Nephron progenitor cell (in vitro differentiated cells): Measurements from ENCODE around the gene FSHR.

Experiments used
- DNase-seq: peaks from one replicate; pipeline ENCODE4 v3.0.0; 2021
- H3K27ac Mint-ChIP-seq: 2 replicates; pipeline ENCODE4 v1.8.0; 2021; ENCODE audit warnings: mild to moderate bottlenecking, moderate library complexity, mixed read lengths
- H3K27me3 Mint-ChIP-seq: 2 replicates; pipeline ENCODE4 v1.8.0; 2021; ENCODE audit warnings: mild to moderate bottlenecking, low read depth, mixed read lengths; ENCODE audit not compliant: poor library complexity
- H3K36me3 Mint-ChIP-seq: 2 replicates; pipeline ENCODE4 v1.8.0; 2021; ENCODE audit warnings: low read depth, mixed read lengths
- H3K4me1 Mint-ChIP-seq: 2 replicates; pipeline ENCODE4 v1.8.0; 2021; ENCODE audit warnings: mixed read lengths
- H3K4me3 Mint-ChIP-seq: 2 replicates; pipeline ENCODE4 v1.8.0; 2021; ENCODE audit warnings: mild to moderate bottlenecking, moderate library complexity, mixed read lengths
- H3K9me3 Mint-ChIP-seq: 2 replicates; pipeline ENCODE4 v1.8.0; 2021; ENCODE audit warnings: mild to moderate bottlenecking, moderate library complexity, mixed read lengths
- TF ChIP-seq, protein P1 (sequence below): fragments of 200-600 bp; sonication (generic); IDR thresholded peaks from 2 replicates; pipeline ENCODE4 v1.5.0; 2021; ENCODE audit warnings: antibody characterized with exemption

The FSHR gene

DNA sequence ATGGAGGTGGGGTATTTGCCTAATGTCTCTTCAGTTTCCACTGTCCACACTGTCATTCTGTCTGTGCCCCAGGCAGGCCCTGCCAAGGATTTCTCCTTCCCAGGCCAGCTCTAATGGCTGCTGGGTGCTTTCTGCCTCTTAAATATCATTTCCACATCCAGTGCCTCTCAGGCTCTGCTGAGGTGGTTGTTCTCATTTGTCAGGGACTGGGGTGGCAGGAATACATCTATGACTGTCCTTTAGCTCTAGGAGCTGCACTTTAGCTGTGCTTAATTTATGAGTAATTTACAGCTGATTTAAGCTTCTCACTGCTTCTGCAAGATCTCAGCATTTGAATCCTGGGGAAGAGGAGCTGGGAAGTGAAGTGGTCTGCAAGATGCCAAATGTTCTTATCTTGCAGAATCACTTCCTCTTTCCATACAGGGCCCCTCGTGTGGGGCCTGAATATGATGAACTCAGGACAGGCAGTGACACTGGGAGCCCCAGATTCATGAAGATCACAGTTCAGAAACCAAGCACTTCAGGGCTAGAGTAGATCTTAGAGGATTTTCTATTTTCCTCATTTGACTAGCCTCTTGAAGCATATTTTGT, 150.2 kb downstream of the FSHR start:
- Mint-ChIP-seq H3K4me3 (no peak overlapping the region), H3K9me3 (peaks cover 10% of the 10 kb centered on the region), H3K27ac (no peak overlapping the region), H3K27me3 (peaks cover 4% of the 10 kb centered on the region), H3K4me1 (peaks cover 4% of the 10 kb centered on the region), H3K36me3 (no peaks in the 10 kb centered on the region)
- TF ChIP-seq, protein P1, sequence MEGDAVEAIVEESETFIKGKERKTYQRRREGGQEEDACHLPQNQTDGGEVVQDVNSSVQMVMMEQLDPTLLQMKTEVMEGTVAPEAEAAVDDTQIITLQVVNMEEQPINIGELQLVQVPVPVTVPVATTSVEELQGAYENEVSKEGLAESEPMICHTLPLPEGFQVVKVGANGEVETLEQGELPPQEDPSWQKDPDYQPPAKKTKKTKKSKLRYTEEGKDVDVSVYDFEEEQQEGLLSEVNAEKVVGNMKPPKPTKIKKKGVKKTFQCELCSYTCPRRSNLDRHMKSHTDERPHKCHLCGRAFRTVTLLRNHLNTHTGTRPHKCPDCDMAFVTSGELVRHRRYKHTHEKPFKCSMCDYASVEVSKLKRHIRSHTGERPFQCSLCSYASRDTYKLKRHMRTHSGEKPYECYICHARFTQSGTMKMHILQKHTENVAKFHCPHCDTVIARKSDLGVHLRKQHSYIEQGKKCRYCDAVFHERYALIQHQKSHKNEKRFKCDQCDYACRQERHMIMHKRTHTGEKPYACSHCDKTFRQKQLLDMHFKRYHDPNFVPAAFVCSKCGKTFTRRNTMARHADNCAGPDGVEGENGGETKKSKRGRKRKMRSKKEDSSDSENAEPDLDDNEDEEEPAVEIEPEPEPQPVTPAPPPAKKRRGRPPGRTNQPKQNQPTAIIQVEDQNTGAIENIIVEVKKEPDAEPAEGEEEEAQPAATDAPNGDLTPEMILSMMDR, result no peak
- DNase-seq, result no peak

DNA sequence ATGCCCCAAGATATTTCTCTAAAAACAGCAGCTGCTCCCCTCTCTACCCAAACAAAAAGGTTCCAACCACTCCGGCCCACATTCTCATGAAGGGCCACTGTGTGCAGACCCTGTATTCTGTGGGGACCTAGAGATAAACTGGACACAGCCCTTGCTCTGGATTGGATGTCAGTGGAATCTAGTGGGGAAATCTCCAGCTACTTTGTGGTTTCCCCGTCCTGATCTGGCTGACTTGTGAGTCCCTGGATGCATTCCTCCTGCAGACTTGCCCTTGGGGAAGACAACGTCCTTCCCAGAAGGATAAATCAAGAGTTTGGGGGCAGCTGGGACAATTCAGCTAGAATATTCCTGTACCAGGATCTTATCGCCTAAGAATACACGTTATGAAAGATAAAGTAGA, 151.1 kb downstream of the FSHR start:
- peaks cover 4% of the 10 kb centered on the region for H3K4me1 Mint-ChIP-seq
- TF ChIP-seq, protein P1, result no peak
- H3K9me3 Mint-ChIP-seq, result peaks cover 10% of the 10 kb centered on the region
- no peak overlapping the region for H3K4me3 Mint-ChIP-seq
- H3K27me3 Mint-ChIP-seq, result peaks cover 4% of the 10 kb centered on the region
- H3K36me3 Mint-ChIP-seq, result no peaks in the 10 kb centered on the region
- no peak for DNase-seq
- H3K27ac Mint-ChIP-seq, result no peak overlapping the region

DNA sequence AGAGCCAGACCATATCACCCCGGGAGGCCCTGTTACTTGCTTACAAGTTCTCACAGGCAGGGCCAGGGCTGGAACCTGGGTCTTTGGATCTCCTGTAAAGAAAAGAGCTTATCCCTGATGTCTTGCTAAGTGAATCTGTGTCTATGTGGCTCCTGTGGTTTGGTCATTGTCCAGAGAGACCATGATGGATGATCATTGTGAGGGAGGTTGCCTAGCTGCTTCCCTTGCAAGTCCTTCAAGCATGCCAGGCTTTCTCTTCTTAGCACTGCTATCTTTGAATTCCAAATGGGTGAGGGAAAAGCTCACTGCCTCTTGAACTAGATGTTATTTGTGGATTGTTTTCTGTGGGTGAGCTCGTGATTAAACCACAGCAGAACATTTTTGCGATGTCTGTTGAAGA, 151.6 kb downstream of the FSHR start:
- Mint-ChIP-seq H3K36me3 (no peaks in the 10 kb centered on the region), H3K4me3 (no peak overlapping the region), H3K27me3 (peaks cover 4% of the 10 kb centered on the region), H3K27ac (no peak overlapping the region), H3K4me1 (peaks cover 4% of the 10 kb centered on the region), H3K9me3 (peaks cover 10% of the 10 kb centered on the region)
- no peak for DNase-seq
- TF ChIP-seq, protein P1, result no peak

DNA sequence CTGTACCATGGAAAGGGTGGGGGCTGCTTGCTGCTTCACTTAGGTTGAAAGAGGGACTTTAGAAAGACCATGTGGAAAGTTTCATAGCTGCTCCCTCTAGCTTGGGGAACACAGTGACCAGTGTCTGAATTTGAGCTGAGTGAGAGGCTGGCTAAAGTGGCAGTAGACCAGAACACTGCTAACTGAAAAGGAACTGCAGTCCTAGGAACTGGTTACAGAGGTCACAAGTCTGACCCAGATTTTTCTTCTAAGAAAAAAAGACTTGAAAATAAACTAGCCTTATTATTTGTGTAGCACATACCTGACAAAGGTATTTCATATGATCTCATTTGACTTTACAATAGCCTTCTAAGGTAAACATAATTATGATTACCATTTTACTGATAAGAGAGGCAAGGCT, 153.6 kb downstream of the FSHR start:
- TF ChIP-seq, protein P1, result no peak
- Mint-ChIP-seq H3K36me3 (no peaks in the 10 kb centered on the region), H3K9me3 (no peaks in the 10 kb centered on the region), H3K4me3 (no peak overlapping the region), H3K4me1 (peaks cover 4% of the 10 kb centered on the region), H3K27me3 (peaks cover 4% of the 10 kb centered on the region), H3K27ac (no peak overlapping the region)
- DNase-seq, result no peak

DNA sequence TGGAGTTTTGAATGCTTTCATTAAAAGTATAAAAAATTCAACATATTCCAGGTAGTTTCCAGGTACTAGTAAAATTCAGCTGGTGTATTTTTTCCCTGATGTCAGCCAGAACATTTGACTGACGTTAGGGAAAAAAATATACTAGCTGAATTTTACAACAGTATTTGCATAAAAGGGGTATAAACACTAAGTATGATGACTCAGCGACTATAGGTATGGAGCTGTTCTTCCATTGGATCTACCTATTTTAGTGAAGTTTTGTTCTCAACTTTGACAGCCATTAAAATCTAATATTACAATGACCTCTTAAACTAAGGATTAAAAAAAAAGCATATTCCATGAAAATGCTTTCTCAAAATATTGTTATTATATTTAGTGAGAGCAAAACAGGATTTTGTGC, 155.9 kb downstream of the FSHR start:
- TF ChIP-seq, protein P1, result no peak
- H3K27ac Mint-ChIP-seq, result no peak overlapping the region
- peaks cover 4% of the 10 kb centered on the region for H3K4me1 Mint-ChIP-seq
- no peak for DNase-seq
- peaks cover 4% of the 10 kb centered on the region for H3K27me3 Mint-ChIP-seq
- no peaks in the 10 kb centered on the region for H3K36me3 Mint-ChIP-seq
- no peaks in the 10 kb centered on the region for H3K9me3 Mint-ChIP-seq
- H3K4me3 Mint-ChIP-seq, result no peak overlapping the region

DNA sequence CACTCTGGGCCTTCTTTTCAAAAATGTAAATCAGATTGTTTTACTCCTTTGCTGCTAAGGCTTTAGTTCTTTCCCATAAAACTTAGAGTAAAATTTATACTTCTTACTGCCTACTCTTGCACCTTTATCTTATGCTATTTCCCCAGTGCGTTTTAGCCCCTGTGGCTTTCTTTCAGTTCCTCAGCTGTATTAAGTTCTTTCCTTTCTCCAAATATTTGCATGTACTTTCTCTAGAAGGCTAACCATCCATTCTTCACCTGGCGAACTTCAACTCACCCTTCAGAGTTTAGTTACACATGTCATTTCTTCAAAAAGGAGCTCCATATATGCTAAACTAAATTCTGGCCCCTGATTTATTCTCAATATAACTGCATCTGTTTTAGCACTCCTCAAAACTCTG, 160.7 kb downstream of the FSHR start:
- Mint-ChIP-seq H3K4me3 (no peak overlapping the region), H3K36me3 (no peaks in the 10 kb centered on the region), H3K4me1 (no peaks in the 10 kb centered on the region), H3K9me3 (no peaks in the 10 kb centered on the region), H3K27me3 (peaks cover 7% of the 10 kb centered on the region), H3K27ac (no peak overlapping the region)
- TF ChIP-seq, protein P1, result no peak
- no peak for DNase-seq
